Measurements from ENCODE around the gene CPT1B.

The CPT1B gene

DNA sequence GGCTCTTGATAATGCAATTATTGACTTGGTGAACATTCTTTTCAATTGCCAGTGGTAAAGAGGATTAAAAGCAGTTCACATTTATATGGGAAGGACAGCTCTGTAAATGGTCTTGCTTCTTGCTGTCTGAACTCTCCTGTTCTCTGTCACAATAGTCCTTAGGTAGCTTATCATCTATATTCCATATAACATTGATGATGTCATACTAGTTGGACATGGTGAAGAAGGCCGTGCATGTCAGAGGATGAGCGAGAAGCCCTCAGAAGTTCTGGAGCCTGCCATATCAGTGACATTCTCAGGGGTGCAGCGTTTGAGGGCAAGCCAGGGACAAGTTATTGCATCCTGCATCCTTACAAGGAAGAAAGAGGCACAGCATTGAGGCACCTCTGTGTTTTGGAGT, 7.0 kb upstream of the CPT1B start (continued):
- TF ChIP-seq, protein P1, sequence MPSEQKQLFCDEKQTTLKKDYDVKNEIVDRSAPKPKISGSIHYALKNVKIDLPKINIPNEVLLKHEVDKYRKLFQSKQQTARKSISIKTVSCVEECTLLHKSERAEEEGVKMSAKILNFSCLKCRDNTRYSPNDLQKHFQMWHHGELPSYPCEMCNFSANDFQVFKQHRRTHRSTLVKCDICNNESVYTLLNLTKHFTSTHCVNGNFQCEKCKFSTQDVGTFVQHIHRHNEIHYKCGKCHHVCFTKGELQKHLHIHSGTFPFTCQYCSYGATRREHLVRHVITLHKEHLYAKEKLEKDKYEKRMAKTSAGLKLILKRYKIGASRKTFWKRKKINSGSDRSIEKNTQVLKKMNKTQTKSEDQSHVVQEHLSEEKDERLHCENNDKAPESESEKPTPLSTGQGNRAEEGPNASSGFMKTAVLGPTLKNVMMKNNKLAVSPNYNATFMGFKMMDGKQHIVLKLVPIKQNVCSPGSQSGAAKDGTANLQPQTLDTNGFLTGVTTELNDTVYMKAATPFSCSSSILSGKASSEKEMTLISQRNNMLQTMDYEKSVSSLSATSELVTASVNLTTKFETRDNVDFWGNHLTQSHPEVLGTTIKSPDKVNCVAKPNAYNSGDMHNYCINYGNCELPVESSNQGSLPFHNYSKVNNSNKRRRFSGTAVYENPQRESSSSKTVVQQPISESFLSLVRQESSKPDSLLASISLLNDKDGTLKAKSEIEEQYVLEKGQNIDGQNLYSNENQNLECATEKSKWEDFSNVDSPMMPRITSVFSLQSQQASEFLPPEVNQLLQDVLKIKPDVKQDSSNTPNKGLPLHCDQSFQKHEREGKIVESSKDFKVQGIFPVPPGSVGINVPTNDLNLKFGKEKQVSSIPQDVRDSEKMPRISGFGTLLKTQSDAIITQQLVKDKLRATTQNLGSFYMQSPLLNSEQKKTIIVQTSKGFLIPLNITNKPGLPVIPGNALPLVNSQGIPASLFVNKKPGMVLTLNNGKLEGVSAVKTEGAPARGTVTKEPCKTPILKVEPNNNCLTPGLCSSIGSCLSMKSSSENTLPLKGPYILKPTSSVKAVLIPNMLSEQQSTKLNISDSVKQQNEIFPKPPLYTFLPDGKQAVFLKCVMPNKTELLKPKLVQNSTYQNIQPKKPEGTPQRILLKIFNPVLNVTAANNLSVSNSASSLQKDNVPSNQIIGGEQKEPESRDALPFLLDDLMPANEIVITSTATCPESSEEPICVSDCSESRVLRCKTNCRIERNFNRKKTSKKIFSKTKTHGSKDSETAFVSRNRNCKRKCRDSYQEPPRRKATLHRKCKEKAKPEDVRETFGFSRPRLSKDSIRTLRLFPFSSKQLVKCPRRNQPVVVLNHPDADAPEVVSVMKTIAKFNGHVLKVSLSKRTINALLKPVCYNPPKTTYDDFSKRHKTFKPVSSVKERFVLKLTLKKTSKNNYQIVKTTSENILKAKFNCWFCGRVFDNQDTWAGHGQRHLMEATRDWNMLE (tag by site-specific recombination; conservative IDR thresholded peaks at IDR 0.05; ENCODE audit: low read depth), result no peak
- TF ChIP-seq, protein P2, sequence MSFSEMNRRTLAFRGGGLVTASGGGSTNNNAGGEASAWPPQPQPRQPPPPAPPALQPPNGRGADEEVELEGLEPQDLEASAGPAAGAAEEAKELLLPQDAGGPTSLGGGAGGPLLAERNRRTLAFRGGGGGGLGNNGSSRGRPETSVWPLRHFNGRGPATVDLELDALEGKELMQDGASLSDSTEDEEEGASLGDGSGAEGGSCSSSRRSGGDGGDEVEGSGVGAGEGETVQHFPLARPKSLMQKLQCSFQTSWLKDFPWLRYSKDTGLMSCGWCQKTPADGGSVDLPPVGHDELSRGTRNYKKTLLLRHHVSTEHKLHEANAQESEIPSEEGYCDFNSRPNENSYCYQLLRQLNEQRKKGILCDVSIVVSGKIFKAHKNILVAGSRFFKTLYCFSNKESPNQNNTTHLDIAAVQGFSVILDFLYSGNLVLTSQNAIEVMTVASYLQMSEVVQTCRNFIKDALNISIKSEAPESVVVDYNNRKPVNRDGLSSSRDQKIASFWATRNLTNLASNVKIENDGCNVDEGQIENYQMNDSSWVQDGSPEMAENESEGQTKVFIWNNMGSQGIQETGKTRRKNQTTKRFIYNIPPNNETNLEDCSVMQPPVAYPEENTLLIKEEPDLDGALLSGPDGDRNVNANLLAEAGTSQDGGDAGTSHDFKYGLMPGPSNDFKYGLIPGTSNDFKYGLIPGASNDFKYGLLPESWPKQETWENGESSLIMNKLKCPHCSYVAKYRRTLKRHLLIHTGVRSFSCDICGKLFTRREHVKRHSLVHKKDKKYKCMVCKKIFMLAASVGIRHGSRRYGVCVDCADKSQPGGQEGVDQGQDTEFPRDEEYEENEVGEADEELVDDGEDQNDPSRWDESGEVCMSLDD (tag by site-specific recombination; IDR thresholded peaks at IDR 0.05), result no peak
- TF ChIP-seq ZFHX2 (tag by site-specific recombination; conservative IDR thresholded peaks at IDR 0.05) (no peak), ZFP69B (tag by site-specific recombination; IDR thresholded peaks at IDR 0.05) (no peak)

DNA sequence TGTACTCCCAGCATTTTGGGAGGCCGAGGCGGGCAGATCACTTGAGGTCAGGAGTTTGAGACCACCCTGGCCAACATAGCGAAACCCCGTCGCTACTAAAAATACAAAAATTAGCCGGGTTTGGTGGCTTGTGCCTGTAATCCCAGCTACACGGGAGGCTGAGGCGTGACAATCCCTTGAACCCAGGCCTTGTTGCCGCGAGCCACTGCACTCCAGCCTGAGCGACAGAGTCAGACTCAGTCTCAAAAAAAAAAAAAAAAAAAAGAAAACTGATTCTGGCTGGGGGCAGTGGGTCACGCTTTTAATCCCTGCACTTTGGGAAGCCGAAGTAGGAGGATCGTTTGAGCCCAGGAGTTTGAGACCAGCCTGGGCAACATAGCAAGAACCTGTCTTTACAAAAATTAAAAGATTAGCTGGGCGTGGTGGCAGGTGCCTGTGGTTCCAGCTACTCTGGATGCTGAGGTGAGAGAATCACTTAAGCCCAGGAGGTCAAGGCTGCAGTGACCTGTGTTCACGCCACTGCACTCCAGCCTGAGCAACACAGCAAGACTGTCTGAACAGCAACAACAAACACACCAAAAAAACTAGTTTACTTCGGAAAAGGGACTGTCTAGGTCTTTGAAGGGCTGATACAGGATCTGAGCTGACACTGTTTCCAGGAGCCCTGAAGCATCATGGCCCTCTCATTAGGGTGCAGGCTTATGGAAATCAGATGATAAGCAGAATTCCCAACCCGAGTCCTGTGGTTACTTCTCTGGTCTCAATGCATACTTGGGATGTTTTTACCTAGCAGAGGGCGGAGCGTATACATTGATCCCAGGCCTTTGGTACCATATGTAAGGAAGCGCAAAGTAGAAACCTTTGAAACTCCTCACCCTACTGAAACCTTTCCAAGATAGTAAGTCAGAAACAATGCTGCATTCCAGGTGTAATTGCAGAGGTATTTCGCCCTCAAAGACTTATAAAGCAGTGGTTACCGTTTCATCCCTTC, 6.2 kb upstream of the CPT1B start:
- peaks cover 15 to 34% of the 10 kb centered on the region in 2 experiments for H3K36me3 ChIP-seq (ENCODE audit: control insufficient read depth in 2 of 2, insufficient read depth in 1 of 2, low read length in 2 of 2)
- ChIA-PET POLR2A (interaction anchor here (0.5 to 2.5 kb wide), 9 partner anchors 19 to 323 kb away, joined by 3 to 16 read pairs (median 4); partner anchors contain the start of genes MAPK12, SCO2 and SYCE3), CTCF (interaction anchor here (0.6 to 2.6 kb wide), 3 partner anchors 21 to 59 kb away, joined by 3 to 7 read pairs (median 7); partner anchors contain the start of genes SCO2 and SYCE3)
- H3K4me3 ChIP-seq (ENCODE audit: low read depth, low read length), result no peak overlapping the region
- no peaks in the 10 kb centered on the region for H3K9me3 ChIP-seq (ENCODE audit: control insufficient read depth, insufficient read depth, low read depth, low read length)
- TF ChIP-seq ZNF112 (tag by site-specific recombination; IDR thresholded peaks at IDR 0.05) (no peak), ZNF394 (tag by site-specific recombination; IDR thresholded peaks at IDR 0.05; ENCODE audit: borderline replicate concordance) (no peak), SALL2 (tag by site-specific recombination; IDR thresholded peaks at IDR 0.05; ENCODE audit: borderline replicate concordance) (no peak), ZNF19 (tag by site-specific recombination; IDR thresholded peaks at IDR 0.05; ENCODE audit: low read depth) (no peak), ZNF221 (tag by site-specific recombination; IDR thresholded peaks at IDR 0.05; ENCODE audit: borderline replicate concordance) (no peak), ZNF155 (tag by site-specific recombination; IDR thresholded peaks at IDR 0.05) (no peak), ZNF274 (IDR thresholded peaks at IDR 0.05; ENCODE audit: low read length) (no peak), ZNF274 (tag by site-specific recombination; IDR thresholded peaks at IDR 0.05; ENCODE audit: borderline replicate concordance) (no peak), KLF7 (tag by site-specific recombination; IDR thresholded peaks at IDR 0.05; ENCODE audit: borderline replicate concordance) (no peak), GLI4 (tag by site-specific recombination; IDR thresholded peaks at IDR 0.05) (no peak), ZNF707 (tag by site-specific recombination; IDR thresholded peaks at IDR 0.05) (no peak)
- TF ChIP-seq, protein P3, sequence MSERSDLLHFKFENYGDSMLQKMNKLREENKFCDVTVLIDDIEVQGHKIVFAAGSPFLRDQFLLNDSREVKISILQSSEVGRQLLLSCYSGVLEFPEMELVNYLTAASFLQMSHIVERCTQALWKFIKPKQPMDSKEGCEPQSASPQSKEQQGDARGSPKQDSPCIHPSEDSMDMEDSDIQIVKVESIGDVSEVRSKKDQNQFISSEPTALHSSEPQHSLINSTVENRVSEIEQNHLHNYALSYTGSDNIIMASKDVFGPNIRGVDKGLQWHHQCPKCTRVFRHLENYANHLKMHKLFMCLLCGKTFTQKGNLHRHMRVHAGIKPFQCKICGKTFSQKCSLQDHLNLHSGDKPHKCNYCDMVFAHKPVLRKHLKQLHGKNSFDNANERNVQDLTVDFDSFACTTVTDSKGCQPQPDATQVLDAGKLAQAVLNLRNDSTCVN (tag by site-specific recombination; optimal IDR thresholded peaks at IDR 0.05), result no peak
- TF ChIP-seq, protein P4, sequence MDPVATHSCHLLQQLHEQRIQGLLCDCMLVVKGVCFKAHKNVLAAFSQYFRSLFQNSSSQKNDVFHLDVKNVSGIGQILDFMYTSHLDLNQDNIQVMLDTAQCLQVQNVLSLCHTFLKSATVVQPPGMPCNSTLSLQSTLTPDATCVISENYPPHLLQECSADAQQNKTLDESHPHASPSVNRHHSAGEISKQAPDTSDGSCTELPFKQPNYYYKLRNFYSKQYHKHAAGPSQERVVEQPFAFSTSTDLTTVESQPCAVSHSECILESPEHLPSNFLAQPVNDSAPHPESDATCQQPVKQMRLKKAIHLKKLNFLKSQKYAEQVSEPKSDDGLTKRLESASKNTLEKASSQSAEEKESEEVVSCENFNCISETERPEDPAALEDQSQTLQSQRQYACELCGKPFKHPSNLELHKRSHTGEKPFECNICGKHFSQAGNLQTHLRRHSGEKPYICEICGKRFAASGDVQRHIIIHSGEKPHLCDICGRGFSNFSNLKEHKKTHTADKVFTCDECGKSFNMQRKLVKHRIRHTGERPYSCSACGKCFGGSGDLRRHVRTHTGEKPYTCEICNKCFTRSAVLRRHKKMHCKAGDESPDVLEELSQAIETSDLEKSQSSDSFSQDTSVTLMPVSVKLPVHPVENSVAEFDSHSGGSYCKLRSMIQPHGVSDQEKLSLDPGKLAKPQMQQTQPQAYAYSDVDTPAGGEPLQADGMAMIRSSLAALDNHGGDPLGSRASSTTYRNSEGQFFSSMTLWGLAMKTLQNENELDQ (tag by site-specific recombination; IDR thresholded peaks at IDR 0.05; ENCODE audit: low read depth), result no peak
- H3K27ac ChIP-seq (ENCODE audit: extremely low read depth, low read depth, low read length), result no peak overlapping the region
- peaks cover 3% of the 10 kb centered on the region; the same call in 1 of the 2 replicates for H3K4me1 ChIP-seq (ENCODE audit: control insufficient read depth, insufficient read depth, low read length)
